MM.1S (cell line): ENCODE results near the gene AKAP6.
"Not testable (repeated sequence)": the region's sequence is repeated elsewhere in the genome, so short reads cannot be mapped to it uniquely, and the experiment has no call there.

Experiments
- CTCF ChIP-seq: fragments of 300-600 bp; sonication (generic); IDR thresholded peaks from 2 replicates; pipeline ENCODE4 v1.5.1; 2016; ENCODE audit warnings: antibody characterized with exemption, low read length, mixed read lengths
- EZH2 ChIP-seq: fragments of 300-600 bp; sonication (generic); optimal IDR thresholded peaks from 2 replicates; pipeline ENCODE3; 2017; ENCODE audit warnings: low read depth, mild to moderate bottlenecking, antibody characterized with exemption, low read length, mixed read lengths

- not testable (repeated sequence) for TF ChIP-seq CTCF, EZH2
Measured at GRCh38 chr14:32793033-32793432, 463.9 kb downstream of the AKAP6 start.
